ENCODE results near the gene LAMC2.

LAMC2 gene

DNA sequence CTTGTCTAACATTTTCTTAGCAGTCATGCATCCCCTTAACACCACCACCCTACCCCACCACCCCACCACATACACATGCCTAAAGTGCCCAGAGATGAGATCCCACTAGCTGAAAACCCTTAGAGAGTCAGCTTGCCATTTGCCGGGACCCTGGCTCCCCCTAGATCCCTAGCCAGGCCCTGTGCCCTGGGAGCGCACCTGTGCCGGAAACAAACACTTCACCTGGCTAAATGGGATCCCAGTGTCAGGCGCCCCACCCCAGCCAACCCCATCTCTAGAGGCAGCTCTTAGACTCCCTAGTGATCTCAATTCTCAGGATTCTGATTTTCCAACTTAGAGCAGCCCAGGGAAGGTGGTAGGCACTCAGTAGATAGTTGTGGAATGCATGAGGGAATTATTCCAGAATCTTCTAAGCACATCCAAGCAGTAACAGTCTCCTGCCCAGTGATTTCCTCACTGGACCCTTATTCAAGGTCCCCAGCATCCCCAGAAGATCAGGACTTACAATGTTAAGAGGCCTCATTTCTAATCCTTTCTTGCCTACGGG is 105.2 kb downstream of the LAMC2 start:
- no peak for DNase-seq

GRCh38 chr1:183291802-183292514 is 105.9 kb downstream of the LAMC2 start:
- no peak for DNase-seq

- DNase-seq = no peak
These were observed 107.2 kb downstream of the LAMC2 start for GRCh38 chr1:183293241-183293640.

GRCh38 chr1:183293876-183294275 is 107.8 kb downstream of the LAMC2 start:
- no peak for DNase-seq
